Measurements from ENCODE around the gene BLTP1.

The BLTP1 gene

GRCh38 chr4:122121593-122121992 is 30.5 kb upstream of the BLTP1 start:
- H3K27ac ChIP-seq (ENCODE audit: low read depth, low read length, poor library complexity, severe bottlenecking), result no peak overlapping the region
- no peak overlapping the region for H3K4me2 ChIP-seq (ENCODE audit: low read length)
- TF ChIP-seq CTCF (IDR thresholded peaks at IDR 0.05; ENCODE audit: low read length), result no peak
- TF ChIP-seq EZH2 (IDR thresholded peaks at IDR 0.05; ENCODE audit: borderline replicate concordance, low read length), result no peak
- H3K9me2 ChIP-seq (ENCODE audit: low read depth, low read length), result no peaks in the 10 kb centered on the region
- H3F3A ChIP-seq (ENCODE audit: insufficient read depth, low read length), result no peaks in the 10 kb centered on the region
- H3K4me3 ChIP-seq (ENCODE audit: low read depth, low read length, poor library complexity, severe bottlenecking), result no peak overlapping the region
- no peaks in the 10 kb centered on the region for H3K9me3 ChIP-seq (ENCODE audit: low read length)
- no peaks in the 10 kb centered on the region for H3K4me1 ChIP-seq (ENCODE audit: insufficient read depth, low read length, severe bottlenecking)
- H3K27me3 ChIP-seq (ENCODE audit: insufficient read depth, low read length), result no peaks in the 10 kb centered on the region
- H3K9ac ChIP-seq (ENCODE audit: low read length), result no peak overlapping the region
- no peaks in the 10 kb centered on the region for H3K36me3 ChIP-seq (ENCODE audit: insufficient read depth, low read length)
- no peaks in the 10 kb centered on the region for H3K79me2 ChIP-seq (ENCODE audit: insufficient read depth, low read length)
- no peak overlapping the region for H2AFZ ChIP-seq (ENCODE audit: low read length)
- no peaks in the 10 kb centered on the region for H4K20me1 ChIP-seq (ENCODE audit: insufficient read depth, low read length)

- H3K4me2 ChIP-seq (ENCODE audit: low read length), result no peak overlapping the region
- no peak overlapping the region for H3K27ac ChIP-seq (ENCODE audit: low read depth, low read length, poor library complexity, severe bottlenecking)
- H3F3A ChIP-seq (ENCODE audit: insufficient read depth, low read length), result no peaks in the 10 kb centered on the region
- H3K9ac ChIP-seq (ENCODE audit: low read length), result no peak overlapping the region
- H2AFZ ChIP-seq (ENCODE audit: low read length), result no peak overlapping the region
- TF ChIP-seq EZH2 (IDR thresholded peaks at IDR 0.05; ENCODE audit: borderline replicate concordance, low read length), result no peak
- no peak for TF ChIP-seq CTCF (IDR thresholded peaks at IDR 0.05; ENCODE audit: low read length)
- no peak overlapping the region for H3K4me3 ChIP-seq (ENCODE audit: low read depth, low read length, poor library complexity, severe bottlenecking)
- H3K9me3 ChIP-seq (ENCODE audit: low read length), result no peaks in the 10 kb centered on the region
- no peaks in the 10 kb centered on the region for H3K36me3 ChIP-seq (ENCODE audit: insufficient read depth, low read length)
- no peaks in the 10 kb centered on the region for H4K20me1 ChIP-seq (ENCODE audit: insufficient read depth, low read length)
- no peaks in the 10 kb centered on the region for H3K4me1 ChIP-seq (ENCODE audit: insufficient read depth, low read length, severe bottlenecking)
- H3K27me3 ChIP-seq (ENCODE audit: insufficient read depth, low read length), result no peaks in the 10 kb centered on the region
- H3K9me2 ChIP-seq (ENCODE audit: low read depth, low read length), result no peaks in the 10 kb centered on the region
- no peaks in the 10 kb centered on the region for H3K79me2 ChIP-seq (ENCODE audit: insufficient read depth, low read length)
Measured at GRCh38 chr4:122122083-122122482, 30.0 kb upstream of the BLTP1 start.

- H3K36me3 ChIP-seq (ENCODE audit: insufficient read depth, low read length), result no peaks in the 10 kb centered on the region
- H3K9ac ChIP-seq (ENCODE audit: low read length), result no peak overlapping the region
- no peaks in the 10 kb centered on the region for H3K9me2 ChIP-seq (ENCODE audit: low read depth, low read length)
- H2AFZ ChIP-seq (ENCODE audit: low read length), result no peak overlapping the region
- H3K4me2 ChIP-seq (ENCODE audit: low read length), result no peak overlapping the region
- no peak overlapping the region for H3K4me3 ChIP-seq (ENCODE audit: low read depth, low read length, poor library complexity, severe bottlenecking)
- no peaks in the 10 kb centered on the region for H3K27me3 ChIP-seq (ENCODE audit: insufficient read depth, low read length)
- H3K4me1 ChIP-seq (ENCODE audit: insufficient read depth, low read length, severe bottlenecking), result no peaks in the 10 kb centered on the region
- TF ChIP-seq CTCF (IDR thresholded peaks at IDR 0.05; ENCODE audit: low read length) (no peak), EZH2 (IDR thresholded peaks at IDR 0.05; ENCODE audit: borderline replicate concordance, low read length) (no peak)
- H3K9me3 ChIP-seq (ENCODE audit: low read length), result no peaks in the 10 kb centered on the region
- H3K79me2 ChIP-seq (ENCODE audit: insufficient read depth, low read length), result no peaks in the 10 kb centered on the region
- H4K20me1 ChIP-seq (ENCODE audit: insufficient read depth, low read length), result no peaks in the 10 kb centered on the region
- H3F3A ChIP-seq (ENCODE audit: insufficient read depth, low read length), result no peaks in the 10 kb centered on the region
- no peak overlapping the region for H3K27ac ChIP-seq (ENCODE audit: low read depth, low read length, poor library complexity, severe bottlenecking)
Measured at GRCh38 chr4:122129061-122129460, 23.1 kb upstream of the BLTP1 start.

Measured in OCI-LY1 (cell line).